Measurements from ENCODE around the gene SLC8B1.

SLC8B1 gene

DNA sequence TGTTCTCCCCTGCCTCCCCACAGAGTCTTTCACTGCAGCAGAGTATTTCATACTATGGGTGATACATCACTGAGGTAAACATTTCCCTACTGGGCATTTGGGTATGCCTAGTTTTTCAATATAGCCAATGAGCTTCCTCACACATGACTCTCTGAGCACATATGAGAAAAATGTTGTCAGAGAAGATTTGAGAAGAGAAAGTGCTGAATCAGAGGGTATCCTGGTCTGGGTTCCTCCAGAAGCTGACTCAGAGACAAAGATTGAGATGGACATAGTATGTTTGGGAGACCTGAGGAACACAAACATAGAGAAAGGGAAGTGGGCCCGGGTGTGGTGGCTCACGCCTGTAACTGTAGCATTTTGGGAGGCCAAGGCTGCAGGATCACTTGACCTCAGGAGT lies 12.6 kb downstream of the SLC8B1 start:
- no peak for DNase-seq (ENCODE audit: low read depth)

DNA sequence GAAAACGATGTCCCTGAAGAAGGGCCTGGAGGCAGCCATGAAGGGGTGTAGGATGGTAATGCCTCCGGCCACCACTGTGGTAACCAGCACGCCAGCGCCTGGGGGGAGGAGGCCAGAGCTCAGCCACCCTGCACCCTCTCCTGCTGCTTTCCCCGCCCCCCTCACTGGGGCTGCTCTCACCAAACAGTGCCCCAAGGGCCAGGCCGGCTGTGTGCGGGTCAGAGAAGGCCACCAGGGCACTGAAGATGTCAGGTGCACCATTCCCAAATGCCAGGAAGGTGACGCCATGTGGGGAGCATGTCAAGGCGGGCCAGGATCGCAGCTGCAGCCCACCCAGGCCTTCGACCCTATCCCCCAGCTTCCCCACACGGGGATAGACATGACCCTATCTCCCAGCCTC lies 14.5 kb downstream of the SLC8B1 start:
- no peak for DNase-seq (ENCODE audit: low read depth)

DNA sequence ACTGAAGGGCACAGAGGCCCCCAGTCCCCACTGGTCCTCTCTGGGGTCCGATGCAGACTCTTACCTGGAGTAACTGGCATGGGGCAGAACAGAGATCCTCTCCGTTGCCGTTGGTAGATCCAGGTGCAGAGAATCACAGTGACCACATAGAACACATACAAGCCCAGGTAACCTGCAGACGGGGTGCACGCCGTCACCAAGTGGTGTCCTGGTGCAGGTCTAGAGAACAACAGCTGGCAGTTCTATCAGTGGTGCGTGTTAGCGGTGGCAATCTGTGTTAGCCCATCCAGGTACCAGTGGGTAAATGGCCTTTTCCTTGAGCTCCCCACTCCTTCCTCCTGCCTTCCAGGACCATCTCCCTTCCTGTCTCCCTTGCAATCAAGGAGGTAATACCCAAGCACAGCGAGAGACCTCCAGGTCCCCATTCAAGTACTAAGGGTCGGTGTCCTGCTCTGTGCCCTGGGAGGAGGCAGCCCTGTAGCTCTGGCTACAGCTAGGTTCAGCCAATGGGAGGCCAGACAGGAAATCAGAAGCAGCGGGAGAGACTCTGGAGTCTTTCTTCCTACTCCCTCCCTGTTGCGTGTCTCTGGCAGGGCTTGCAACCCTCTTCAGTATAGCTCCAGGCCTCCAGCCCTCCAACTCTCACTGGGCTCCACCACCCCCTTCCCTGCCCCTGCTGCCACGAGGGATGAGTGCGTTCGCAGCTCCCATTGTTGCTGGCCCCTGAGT lies 15.8 kb downstream of the SLC8B1 start:
- DNase-seq (ENCODE audit: low read depth), result no peak

DNA sequence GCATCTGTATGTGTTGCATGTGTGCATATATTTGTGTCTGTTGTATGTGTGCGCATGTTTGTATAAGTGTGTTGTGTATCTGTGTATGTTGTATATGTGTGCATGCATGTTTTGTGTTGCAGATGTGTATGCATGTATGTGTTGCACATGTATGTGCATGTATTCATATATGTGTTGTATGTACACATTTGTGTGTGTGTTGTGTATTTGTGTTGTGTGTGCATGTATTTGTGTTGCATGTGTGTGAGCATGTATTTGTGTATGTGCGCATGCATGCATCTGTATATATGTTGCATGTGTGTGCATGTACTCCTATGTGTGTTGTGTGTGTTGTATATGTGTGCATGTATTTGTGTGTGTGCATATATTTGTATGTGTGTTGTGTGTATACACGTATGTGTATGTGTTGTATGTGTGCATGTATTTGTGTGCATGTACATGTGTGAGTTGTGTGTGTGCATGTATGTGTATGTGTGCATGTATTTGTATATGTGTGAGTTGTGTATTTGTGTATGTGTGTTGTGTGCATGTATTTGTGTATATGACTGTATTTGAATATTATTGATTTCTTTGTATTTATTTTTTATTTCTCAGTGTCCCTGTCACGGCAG lies 16.8 kb downstream of the SLC8B1 start:
- DNase-seq (ENCODE audit: low read depth), result no peak

DNA sequence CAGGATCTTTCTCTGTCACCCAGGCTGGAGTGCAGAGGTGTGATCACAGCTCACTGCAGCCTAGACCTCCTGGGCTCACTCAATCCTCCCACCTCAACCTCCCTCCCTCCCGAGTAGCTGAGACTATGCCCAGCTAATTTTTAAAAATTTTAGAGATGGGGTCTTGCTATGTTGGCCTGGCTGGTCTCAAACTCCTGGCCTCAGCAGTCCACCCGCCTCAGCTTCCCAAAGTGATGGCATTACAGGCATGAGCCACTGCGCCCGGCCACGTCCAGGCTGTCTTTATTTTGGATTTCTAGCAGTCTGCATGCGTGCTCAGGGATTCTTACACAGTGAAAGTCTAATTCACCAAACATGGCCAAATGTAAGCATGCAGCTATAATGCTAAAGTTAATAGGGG lies 17.8 kb downstream of the SLC8B1 start:
- no peak for DNase-seq (ENCODE audit: low read depth)

DNA sequence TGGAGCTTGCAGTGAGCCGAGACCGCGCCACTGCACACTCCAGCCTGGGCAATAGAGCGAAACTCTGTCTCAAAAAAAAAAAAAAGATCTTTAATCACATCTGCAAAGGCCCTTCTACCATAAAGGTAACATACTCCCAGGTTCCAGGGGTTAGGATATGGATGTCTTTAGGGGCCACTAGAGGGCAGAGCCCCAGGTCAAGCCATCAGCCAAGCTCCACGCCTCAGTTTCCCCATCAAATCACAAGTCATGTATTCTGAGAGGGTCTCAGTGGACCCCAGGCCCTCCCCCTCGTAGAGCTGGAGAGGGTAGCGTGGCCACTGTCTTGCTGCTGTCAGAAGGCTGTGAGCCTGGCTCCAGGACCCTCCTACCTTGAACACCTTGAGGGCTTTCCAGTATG lies 18.8 kb downstream of the SLC8B1 start:
- no peak for DNase-seq (ENCODE audit: low read depth)

DNA sequence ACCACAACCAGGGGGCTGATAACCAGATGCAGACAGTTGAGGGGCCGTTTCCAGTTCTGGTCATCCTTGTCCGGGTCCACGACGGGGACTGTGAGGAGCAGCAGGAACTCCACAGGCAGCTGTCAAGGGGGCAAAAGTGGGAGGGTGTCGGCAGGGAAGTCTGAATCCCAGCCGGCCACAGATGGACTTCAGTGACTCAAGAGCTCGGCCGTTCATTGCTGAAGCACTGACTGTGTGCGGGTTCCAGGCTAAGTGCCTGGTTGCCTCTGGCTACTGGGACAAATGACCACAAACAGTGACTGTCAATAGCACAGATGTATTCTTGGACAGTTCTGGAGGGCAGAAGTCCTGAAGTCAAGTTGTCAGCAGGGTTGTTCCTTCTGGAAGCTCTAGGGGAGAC lies 19.6 kb downstream of the SLC8B1 start:
- DNase-seq (ENCODE audit: low read depth), result no peak

DNA sequence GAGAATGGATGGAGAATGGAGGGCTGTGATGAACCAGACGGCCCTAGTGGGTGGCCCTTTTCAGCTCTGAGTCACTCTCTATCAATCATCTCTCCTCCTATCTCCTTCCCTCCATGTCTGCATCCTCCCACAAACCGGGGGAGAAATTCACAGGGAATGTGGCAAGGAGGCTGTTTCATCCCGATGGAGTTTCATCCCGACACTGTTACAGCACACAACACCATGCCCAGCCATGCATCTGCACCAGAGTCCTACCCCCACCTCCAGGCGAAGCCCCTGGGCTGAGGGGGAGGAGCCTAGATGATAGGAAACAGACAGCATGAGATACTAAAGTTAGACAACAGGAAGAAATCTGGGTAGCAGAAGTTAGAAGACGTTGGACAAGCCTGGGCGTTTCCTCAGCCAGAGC lies 20.8 kb downstream of the SLC8B1 start:
- DNase-seq (ENCODE audit: low read depth), result no peak

DNA sequence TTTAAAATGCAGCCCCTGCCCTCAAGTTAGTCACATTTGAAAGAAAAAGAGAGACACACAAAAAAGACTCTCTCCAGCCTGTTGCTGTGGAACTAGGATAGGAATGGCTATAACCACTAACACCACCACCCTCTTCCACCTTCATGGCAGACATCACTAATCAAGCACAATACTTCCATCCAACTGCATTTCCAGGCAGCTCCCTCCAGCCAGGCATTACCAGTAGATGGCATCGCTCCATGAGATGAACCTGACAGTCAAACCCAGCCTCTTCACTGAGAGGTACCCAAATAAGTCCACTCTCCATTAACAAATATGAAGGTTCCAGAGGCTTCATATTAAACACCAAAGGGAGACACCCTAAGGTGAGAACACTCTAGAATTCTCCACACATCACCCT lies 24.4 kb downstream of the SLC8B1 start:
- no peak for DNase-seq (ENCODE audit: low read depth)

DNA sequence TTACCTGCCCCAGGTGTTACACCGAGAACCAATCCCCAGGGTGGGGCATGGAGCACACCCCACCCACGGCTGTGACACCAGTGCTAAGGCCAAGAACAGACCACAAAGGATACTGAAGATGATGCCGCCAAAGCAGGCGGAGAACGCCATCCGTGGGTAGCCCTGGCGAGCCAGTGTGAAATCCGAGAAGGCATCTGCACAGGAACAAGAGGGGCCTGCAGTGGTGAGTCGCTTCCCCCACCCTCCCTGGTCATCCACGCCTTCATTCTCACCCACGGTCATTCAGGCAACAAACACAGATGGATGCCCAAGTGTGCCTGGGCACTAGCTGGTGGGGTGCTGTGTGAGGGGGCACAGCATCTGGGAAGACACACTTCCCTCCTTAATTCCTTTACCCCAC lies 28.5 kb downstream of the SLC8B1 start:
- no peak for DNase-seq (ENCODE audit: low read depth)

DNA sequence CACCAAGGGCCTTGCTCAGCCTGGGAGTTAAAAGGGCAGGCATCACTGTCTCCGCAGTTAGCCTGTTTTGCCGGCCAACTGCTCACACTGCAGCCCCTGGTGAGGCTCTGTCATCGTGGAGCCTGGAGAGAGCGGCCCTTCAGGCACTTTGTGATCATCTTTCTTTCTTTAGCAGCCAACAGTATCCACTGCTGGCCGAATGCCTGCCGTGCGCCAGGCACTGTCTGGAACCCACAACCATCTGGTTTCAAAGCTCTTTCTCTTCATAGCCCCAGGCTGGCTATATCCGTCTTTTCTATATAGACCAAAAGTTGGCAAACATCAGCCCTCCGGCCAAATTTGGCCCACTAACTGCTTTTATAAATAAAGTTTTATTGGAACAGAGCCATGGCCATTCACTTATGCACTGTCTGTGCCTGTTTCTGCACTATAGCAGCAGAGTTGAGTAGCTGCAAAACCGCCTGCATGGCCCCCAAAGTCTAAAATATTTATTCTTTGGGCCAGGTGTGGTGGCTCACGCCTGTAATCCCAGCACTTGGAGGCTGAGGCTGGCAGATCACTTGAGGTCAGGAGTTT lies 29.5 kb downstream of the SLC8B1 start:
- DNase-seq (ENCODE audit: low read depth), result no peak

DNA sequence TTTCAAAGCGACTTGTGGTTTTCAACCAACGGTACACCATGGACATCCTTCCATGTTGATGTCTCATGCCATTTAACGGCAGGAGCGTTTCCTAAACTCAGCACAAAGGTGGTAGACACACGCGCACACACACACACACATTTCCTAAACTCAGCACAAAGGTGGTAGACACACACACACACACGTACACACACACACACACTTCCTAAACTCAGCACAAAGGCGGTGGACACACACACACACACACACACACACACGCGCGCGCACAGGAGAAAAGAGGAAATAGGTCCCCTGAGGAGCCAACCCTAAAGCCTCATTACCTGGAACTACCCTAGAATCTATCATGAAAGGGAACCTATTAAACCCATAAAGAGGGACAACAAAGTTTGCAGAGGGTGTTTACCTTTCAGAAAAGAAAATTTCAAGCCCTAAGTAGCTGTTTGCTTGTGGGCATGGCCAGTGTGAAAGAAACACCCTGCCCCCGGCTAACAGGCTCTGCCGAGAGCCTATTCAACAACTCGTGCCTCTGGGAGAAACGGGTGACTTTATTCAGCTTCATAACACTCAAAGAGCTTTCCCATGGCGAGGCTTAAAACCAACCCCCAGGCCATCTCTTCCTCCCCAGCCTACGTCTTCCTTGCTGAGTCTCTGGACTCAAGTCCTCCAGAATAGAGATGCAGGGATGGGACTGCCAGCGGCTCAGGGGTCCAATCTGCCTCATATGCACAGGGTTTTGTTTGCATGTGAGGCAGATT lies 31.8 kb downstream of the SLC8B1 start:
- DNase-seq (ENCODE audit: low read depth), result no peak

DNA sequence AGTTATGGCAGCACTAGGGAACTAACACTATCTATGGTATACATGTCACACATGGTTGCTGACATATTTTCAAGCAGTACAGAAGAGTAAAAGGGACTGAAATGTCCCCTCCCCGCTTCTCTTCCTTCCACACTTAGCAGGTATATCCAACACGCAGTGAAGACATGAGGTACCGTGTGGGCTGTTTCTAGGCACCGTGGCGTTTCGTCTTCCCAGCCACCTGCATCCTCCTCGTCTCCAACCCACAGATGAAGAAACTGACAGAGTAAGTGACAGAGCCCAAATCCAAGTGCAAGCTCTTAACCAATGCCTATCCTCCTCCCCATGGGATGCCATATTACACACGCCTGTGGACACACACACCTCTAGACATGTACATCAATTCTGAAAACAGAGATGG lies 32.4 kb downstream of the SLC8B1 start:
- DNase-seq (ENCODE audit: low read depth), result no peak

DNA sequence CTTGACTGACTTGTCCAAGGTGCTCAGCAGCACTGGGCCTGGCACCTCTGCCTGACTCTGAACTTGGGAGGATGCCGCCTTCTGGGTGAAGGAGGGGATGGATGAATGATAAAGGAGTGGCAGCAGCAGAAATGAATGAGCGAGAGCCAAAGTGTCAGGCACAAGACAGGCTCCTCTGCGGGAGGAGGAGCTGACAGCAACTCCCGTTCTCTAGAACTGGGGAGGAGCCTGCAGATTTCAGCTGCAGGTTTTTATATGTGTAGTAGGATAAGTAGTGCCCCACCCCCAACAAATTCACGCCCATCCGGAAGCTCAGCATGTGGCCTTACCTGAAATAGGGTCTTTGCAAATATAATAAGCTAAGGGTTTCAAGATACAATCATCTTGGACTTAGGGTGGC lies 33.1 kb downstream of the SLC8B1 start:
- DNase-seq (ENCODE audit: low read depth), result no peak

DNA sequence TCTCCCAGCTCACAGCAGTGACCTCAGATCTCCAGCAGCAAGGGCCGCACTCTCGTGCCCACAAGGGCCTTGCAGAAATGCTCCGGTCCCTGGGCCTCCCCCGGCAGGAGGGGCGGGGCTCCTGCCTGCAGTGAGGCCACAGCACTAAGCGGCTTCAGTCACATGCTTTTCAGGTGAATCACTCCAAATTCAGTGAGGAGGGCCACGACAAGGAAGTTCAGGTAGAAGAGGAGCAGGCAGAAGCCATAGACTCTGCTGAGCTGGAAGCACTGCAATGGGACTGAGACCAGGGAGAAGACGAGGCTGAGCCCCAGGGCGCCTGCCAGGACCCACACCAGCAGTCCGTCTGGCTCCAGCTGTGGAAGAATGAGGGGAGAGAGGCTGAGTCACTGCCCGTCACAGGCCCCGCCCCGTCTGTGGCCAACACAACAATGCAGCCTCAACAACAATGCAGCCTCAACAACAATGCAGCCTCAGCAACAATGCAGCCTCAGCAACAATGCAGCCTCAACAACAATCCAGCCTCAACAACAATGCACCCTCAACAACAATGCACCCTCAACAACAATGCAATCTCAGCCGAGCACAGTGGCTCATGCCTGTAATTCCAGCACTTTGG lies 35.2 kb downstream of the SLC8B1 start:
- DNase-seq (ENCODE audit: low read depth), result no peak

DNA sequence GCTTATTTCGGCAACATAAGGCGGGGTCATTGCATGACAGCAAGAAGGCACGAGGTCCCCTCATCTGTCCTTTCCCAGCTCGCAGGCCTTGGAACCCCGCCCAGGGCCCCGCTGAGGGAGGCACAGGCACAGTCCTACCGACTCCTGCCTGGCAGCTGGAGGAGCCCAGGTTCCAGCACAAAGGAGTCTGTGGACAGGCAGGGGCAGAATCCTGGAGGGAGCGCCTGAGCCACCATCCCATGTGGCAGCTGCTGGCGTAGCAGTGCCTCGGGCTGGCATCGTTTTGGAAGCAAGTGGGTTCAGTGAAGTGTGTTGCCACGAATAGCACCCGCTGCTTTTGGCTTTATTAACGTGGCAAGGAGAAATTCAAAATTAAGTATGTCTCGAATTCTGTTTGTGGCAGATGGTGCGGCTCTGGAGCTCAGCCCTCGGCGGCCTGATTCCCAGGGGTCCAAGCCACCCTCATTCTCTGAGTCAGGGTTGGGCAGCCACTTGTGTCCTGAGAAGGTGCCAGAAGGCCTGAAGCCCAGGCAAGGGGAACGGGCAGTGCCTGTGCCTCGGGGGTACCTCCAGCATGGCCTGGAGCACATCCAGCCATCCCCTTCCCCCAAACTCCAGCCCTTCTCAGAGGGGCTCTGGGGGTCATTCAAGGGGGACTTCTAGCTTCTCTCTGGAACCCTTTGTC lies 35.9 kb downstream of the SLC8B1 start:
- no peak for DNase-seq (ENCODE audit: low read depth)

DNA sequence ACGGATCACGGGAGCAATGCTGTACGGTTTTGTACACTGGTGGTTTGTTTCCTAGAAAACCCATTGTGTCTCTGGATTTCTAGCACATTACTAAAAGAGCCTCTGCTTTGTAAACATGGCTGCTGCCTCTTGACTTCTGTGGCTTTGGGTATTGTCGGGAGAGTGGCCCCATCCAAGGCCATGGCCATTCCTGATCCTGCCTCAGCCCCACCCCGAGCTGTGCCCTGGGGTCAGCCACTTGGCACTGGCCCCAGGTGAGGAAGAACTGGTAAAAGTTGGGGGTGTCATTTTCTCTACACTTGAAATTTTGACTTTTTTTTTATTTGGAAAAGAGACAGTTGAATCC lies 36.5 kb downstream of the SLC8B1 start:
- no peak for DNase-seq (ENCODE audit: low read depth)

DNA sequence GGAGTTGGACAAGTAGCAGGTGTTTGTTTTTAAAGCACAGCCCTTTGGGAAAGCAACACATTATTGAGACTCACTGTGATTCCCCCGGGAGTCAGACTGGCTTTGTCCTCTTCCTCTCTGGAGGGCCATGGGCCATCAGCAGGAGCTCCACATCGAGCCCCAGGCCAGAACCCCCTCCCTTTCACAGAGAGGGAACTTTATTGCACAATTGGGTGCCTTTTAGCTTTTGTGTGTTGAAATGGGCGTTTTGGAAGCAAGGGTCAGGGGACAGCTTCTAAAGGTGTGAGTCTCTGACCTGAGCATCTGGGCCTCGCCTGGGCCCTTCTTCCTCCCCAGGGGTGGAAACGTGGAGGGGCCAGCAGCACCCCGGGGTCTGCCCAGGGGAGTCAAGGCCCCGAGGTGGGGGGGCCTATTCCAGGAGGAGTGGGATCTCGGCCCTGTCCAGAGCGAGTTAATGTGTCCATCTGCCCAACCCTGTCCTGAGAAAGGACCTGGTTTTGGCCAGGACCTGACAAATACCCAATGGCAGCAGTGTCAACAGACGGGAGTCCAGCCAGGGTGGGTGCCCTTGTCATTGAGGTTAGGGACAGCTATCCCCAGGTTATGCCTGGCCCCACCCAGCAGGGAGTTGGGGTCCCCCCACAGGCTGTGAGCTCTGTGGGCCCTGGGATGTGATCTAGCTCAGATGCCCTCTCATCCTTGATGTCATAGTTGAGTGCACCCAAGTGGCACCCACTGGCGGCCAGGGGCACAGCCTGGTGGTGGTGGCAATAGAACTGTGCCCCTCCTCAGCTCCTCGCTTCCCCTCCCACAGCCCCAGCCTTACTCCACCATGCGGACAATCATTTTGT lies 37.1 kb downstream of the SLC8B1 start:
- no peak for DNase-seq (ENCODE audit: low read depth)

DNA sequence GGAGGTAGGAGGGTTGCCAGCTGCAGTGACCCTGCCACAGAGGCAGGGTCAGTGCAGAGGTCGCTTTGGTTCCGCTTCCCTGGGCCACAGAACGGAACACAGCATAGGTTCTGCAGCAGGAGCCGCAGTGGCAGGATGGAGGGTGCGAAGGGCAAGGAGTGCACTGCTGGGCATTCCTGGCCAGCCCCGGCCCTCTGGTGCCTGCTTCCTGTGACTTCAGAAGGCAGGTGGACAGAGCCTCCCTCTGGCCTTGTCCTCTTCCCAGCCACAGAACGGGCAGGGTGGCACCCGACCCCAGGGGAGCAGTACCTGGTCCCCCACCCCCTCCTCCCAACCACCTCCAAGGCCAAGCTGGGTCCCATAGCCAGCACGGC lies 37.7 kb downstream of the SLC8B1 start:
- DNase-seq (ENCODE audit: low read depth), result no peak

DNA sequence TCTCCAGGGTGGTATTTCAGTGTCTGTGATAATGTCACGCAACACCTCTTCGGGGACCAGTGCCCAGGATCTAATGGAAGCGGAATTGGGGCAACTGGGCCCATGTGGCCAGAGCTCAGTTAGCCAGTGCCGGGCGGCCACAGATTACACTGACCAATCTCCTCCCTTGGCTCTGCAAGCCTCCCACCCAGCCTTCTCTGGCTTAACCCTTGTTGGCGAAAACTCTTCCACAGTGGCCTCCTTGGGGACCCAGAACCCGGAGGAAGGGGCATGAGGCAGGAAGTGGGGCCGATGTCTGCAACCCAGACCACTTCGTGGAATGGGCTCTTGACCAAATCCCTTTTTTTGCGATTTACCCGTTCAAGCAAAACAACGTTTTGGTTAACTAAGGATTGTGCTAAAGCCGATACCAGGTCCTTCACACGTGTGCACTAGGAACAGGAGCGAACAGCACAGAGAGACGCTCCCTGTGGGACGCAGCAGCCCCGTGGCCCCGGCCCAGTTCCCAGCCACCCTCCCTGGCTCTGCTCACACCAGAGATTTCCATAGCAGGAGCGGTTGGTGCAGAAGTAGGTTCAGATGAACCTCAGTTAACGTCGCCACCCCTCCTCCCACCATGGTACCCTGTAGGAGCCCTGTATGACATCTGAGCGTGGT lies 38.2 kb downstream of the SLC8B1 start:
- no peak for DNase-seq (ENCODE audit: low read depth)

All from stimulated activated CD8-positive, alpha-beta memory T cell treated with anti-CD3 and anti-CD28 coated beads, Interleukin-12 subunit alpha, Interleukin-12 subunit beta, amount 100 ng/mL, for 1 hour (primary cell).